ENCODE results near the gene WBP1L.

DNA sequence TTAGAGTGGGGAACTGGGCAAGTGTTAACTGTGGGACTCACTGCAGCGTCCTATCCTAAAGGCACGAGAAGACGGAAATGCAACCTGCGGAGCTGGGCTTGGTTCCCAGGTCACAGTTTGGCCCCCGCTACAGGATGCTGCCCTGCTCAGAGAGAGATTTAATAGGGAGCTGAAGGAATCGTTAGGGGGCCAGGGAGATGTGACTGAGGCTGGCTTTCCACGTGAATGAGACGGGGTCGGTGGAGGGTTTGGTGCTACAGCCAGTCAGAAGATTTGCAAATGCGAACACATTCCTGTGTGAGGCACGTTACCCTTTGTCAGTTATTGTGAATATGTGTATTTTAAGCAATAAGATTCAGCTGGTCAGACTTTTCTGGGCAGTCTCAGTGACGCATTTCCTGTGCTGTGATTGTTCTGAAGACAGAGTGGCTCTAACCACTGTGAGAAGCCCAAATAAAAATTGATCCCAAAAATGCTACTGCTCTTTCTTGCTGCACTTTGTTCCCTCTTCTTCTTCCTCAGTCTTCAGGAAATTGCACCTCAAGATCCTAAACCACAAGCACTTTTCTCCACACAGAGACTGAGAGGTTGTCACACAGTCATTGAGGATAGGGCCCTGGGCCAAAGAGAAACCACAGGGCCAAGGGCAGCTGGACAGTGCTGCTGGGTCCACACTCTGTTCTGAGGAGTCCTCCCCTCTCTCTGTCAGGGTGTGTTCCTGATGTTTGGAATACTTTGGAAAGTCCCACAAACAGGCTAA is 72.2 kb downstream of the WBP1L start:
- TF ChIP-seq CTCF (IDR thresholded peaks at IDR 0.05; ENCODE audit: low read depth, low read length, poor library complexity, severe bottlenecking) (no peak), EZH2phosphoT487 (IDR thresholded peaks at IDR 0.05; ENCODE audit: borderline replicate concordance, low read length) (no peak)

All from DOHH2 (cell line).